Left ventricle myocardium superior (tissue), 1 donor: ENCODE results near the gene TUBA1C. TPM values are rescaled to one million over a fixed set of nuclear protein-coding genes. Genes with fewer than 3 reads are reported as not detected.
A peak's percentile ranks its signal among the peaks of the same experiment; 100 is the strongest.
"Not testable (repeated sequence)": the region's sequence is repeated elsewhere in the genome, so short reads cannot be mapped to it uniquely, and the experiment has no call there.

Experiments used
- ATAC-seq: fragments of 200-7000 bp; cut with Tn5 transposase; one replicate; pipeline ENCODE4 v1.9.1; 2020; ENCODE audit warnings: mild to moderate bottlenecking, moderate library complexity
- DNase-seq: peaks from one replicate; pipeline ENCODE4 v3.0.0-alpha.2; 2020
- intact Hi-C: fragments of 100-400 bp; cut with micrococcal nuclease; formaldehyde crosslinking; loops from one replicate; pipeline ENCODE4 v1.11.0; 2022
- total RNA-seq: library from RNA; stranded (reverse); fragmentation: NEBNext Ultra II Directional; extraction: Animal tissue kit (Norgen Biotek cat#: 25700); gene quantifications from one replicate; pipeline ENCODE4 v1.2.1, GENCODE V29; 2021
- donor health status: DM: no; HTN: yes; CAD: no; lungs with severe emphysema.

TUBA1C gene
- total RNA-seq, 1 donor from 2014 or later: 31.4 TPM

DNA sequence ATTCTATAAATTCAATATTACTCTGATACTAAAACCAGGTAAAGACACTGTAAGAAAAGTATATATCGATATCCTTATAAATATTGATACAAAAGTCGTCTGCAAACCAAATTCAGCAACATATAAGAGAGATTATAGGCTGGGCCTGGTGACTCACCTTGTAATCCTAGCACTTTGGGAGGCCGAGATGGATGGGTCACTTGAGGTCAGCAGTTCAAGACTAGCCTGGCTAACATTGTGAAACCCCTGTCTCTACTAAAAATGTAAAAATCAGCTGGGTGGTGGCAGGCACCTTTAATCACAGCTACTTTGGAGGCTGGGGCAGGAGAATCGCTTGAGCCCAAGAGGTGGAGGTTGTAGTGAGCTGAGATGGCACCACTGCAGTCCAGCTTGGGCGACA, 13.5 kb upstream of the TUBA1C start:
- DNase-seq (no peak), ATAC-seq (no peak)
- intact Hi-C loops: no loop called here

DNA sequence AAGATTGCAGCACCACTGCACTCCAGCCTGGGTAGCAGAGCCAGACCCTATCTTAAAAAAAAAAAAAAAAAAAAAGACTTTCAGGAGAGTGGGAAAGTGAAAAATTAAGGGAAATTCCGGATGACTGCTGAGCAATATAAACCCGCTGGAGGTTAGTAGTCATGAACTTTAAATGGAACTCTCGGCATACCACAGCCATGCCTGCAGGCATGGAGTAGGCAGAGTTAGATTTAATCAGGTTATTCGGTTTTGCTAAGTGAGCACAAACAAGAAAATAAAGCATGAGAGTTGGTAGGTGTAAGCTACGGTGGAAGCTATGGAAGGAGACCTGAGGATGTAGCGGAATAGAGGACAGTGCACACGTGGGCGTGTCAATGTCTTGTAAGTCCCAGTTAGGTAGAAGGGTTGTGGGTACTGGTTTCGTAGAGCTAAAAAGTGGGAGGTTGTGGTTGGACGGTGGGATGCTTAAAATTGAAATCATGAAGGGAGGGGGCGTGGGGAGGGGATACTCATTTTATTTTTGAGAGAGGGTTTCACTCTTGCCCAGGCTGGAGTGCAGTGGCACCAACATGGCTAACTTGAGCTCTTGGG, 11.8 kb upstream of the TUBA1C start:
- ATAC-seq: no peak
- no peak for DNase-seq
- intact Hi-C loops: no loop called here

DNA sequence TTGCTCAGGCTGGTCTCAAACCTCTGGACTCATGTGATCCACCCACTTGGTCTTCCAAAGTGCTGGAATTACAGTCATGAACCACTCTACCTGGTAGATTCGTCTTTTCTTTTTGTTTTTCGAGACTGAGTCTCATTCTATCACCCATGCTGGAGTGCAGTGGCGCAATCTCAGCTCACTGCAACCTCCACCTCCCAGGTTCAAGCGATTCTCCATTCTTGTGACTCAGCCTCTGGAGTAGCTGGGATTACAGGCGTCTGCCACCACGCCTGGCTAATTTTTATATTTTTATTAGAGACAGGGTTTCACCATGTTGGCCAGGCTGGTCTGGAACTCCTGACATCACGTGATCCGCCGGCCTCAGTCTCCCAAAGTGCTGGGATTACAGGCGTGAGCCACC, 9.4 kb upstream of the TUBA1C start:
- ATAC-seq, DNase-seq, intact Hi-C loops: not testable (repeated sequence)

DNA sequence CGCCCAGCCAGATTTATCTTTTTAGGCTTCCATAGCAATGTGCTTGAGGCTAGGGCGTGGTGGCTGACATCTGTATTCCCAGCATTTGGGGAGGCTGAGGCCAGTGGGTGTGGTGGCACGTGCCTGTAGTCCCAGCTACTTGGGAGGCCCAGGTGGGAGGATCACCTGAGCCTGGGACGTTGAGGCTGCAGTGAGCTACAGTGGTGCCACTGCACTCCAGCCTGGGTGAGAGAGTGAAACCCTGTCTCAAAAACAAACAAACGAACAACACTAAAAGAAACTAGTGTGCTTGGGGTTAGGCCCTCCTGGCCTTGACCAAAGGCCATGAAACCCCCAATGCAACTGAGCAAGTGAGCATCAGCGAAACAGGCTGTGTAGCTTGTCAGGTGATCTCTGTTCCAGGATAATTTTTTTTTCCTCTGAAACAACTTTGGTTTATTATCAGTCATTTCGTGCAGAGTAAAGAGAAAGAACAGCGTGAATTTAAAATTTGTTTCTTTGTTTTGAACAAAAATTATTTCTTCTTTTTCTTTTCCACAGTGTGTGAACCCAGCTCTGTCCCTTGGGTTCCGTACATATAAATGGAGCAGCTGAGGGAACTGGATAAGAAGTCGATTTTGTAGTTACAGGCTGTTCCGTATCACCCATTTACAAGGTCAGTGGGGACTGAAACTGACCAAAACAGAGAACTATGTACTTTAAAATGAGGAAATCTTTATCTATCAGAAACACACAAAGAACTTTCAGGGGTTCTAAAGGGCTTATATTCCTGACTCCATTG, 8.8 kb upstream of the TUBA1C start:
- ATAC-seq: peak; percentile 41
- intact Hi-C loops: no loop called here
- no peak for DNase-seq

DNA sequence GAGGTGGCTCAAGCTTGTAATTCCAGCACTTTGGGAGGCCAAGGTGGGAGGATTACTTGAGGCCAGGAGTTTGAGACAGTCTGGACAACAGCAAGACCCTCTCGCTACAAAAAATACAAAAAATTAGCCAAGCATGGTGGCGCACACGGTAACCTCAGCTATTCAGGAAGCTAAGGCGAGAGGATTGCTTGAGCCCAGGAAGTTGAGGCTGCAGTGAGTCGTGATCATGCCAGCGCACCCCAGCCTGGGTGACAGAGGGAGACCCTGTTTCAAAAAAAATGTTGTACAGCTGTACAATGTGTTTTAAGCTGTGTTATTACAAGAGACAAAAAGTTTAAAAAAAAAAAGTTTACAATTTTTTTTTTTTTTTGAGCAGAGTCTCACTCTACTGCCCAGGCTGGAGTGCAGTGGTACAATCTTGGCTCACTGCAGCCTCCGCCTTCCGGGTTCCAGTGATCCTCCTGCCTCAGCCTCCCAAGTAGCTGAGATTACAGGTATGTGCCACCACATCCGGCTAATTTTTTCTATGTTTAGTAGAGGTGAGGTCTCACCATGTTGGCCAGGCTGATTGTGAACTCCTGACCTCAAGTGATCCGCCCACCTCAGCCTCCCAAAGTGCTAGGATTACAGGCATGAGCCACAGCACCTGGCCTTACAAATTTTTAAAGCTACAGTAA, 7.2 kb upstream of the TUBA1C start:
- DNase-seq, ATAC-seq, intact Hi-C loops: not testable (repeated sequence)

DNA sequence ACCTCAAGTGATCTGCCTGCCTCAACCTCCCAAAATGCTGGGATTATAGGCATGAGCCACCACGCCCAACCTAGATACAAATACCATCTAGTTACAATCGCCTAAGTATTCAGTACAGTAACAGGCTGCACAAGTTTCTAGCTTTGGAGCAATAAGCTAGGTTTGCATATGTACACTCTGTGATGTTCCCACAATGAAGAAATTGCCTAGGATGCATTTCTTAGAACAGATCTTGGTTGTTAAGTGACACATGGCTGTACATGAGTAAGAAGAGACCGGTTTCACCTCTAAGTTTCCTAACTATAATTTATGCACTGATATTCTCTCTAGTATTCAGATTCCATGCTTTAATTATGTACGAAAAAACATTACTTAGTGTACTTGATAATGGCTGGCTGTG, 5.4 kb upstream of the TUBA1C start:
- intact Hi-C loops: no loop called here

DNA sequence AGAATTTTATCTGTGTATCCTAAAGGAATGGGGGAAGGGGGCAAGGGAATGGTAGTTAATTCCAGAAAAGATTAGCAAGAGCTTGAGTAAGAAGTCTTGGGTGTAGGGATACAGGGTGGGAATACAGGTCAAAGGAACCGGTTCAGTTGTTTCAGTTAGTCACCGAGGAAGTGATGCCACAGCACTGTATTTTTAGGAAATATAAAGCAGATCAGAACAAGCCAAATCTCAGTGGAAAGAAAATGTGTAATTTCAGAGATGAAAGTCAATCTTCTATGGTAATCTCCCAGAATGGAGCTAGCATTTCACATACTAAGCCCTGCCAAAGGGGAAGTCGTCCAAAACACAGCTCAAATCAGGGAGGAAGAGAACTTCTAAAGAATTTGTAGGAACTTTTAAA, 4.7 kb upstream of the TUBA1C start:
- ATAC-seq (no peak), DNase-seq (no peak)
- intact Hi-C loops: no loop called here

More for the DNA sequence above, 5.4 kb upstream of the TUBA1C start:
- DNase-seq: no peak
- no peak for ATAC-seq

DNA sequence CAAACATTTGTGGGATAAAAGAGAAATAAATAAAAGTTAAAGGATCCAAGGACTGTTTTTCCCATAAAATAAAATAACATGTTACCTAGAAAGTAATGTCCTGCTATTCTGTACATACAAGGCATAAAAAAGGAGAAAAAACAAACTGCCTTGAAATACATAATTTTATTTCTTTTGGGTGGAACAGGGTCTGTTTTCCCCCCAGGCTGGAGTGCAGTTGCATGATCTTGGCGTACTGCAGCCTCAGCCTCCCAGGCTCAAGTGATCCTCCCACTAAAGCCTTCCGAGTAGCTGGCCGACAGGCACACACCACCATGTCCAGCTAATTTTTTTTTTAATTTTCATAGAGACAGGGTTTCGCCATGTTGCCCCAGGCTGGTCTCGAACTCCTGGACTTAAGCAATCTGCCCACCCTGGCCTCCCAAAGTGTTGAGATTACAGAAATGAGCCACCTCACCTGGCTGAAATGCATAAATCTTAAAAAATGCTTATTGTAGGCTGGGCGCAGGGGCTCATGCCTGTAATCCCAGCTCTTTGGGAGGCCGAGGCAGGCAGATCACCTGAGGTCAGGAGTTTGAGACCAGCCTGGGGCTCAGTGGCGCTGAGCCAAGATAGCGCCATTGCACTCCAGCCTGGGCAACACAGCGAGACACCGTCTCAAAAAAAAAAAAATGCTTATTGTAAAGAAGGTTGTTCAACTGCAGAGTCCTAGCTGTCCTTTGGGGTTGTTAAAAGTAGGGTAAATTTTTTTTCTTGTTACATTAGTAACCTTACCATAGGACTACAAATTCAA, 4.1 kb upstream of the TUBA1C start:
- DNase-seq: no peak
- ATAC-seq: no peak
- intact Hi-C loops: no loop called here

DNA sequence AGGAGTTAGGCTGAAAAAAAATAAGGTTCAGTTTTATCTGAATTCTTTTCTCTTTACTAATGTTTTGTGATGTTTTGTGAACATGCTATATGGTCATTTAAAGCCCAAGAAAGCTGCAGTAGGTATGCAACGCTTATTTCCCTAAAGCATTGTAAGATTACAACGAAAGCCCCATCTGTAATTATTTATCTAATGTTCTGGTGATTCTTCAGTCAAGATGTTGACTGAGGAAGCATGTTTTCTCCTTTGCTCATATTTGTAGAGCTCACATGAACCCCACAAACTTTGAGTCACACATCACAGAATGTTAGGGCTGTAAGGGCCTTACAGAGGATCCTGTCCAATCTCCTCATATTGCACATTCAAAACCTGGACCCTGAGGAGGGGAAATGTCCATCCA, 3.2 kb upstream of the TUBA1C start:
- intact Hi-C loops: no loop called here
- ATAC-seq: no peak
- DNase-seq: no peak

DNA sequence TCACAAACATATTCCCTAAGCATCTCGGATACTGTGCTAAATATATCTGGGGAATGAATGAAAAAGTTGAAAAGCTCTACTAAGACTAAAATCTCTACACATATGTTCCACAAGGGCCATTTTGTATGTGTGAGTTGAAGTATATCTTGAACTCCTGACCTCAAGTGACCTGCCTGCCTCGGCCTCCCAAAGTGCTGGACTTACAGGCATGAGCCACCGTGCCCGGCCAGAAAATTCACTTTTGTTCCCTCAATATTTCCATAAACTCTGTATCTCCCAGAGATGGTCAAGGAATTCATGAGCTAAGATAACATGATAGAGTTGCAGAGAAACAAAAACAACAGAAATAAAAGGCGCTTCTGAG, 1.5 kb upstream of the TUBA1C start:
- DNase-seq (no peak), ATAC-seq (no peak)
- intact Hi-C loops: no loop called here

DNA sequence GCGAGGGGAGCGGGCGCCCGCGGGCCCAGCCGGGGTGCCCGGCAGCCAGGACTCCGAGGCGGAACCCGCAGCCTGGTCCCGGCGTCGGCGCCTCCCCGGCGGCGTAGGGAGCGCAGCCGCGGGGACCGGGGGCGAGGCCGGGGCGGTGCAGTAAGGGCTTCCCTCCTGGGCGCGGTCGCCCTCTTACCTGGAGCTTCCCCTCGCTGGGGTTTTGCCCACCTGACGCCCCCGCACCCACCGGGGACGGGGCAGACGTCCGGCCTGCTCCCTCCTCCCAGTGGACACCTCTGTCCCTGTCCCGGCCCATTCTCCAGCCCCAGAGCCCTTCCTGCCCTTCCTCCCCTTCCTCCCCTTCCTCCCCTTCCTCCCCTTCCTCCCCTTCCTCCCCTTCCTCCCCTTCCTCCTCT, 413 bp upstream of the TUBA1C start:
- DNase-seq (no peak), ATAC-seq (peak; percentile 59)
- intact Hi-C loops: no loop called here

DNA sequence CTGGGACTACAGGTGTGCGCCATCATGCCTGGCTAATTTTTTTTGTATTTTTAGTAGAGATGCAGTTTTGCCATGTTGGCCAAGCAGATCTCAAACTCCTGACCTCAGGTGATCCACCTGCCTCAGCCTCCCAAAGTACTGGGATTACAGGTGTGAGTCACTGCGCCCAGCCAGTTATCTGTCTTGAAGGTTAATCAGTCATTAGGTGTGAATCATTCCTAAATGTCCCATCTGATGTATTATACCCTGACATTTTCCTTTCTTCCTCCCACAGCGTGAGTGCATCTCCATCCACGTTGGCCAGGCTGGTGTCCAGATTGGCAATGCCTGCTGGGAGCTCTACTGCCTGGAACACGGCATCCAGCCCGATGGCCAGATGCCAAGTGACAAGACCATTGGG, 4.3 kb downstream of the TUBA1C start:
- intact Hi-C loops, DNase-seq: not testable (repeated sequence)

DNA sequence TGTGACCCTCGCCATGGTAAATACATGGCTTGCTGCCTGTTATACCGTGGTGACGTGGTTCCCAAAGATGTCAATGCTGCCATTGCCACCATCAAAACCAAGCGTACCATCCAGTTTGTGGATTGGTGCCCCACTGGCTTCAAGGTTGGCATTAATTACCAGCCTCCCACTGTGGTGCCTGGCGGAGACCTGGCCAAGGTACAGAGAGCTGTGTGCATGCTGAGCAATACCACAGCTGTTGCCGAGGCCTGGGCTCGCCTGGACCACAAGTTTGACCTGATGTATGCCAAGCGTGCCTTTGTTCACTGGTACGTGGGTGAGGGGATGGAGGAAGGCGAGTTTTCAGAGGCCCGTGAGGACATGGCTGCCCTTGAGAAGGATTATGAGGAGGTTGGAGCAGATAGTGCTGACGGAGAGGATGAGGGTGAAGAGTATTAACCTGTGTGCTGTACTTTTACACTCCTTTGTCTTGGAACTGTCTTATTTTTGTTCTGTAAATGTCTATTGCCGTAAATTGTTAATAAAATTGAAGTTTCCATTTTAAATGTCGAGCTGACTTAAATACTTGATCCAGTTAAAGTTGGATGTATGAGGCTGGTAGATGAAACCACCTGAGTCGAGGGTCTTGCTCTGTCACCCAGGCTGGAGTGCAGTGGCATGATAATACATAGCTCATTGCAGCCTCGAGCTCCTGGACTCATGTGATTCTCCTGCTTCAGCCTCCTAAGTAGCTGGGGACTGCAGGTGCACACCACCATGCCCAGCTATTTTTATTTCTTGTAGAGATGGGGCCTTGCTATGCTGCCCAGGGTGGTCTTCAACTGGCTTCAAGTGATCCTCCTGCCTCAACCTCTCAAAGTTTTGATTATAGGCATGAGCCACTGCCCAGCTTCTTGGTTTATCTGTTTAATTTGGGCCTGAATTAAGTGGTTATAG, 8.2 kb downstream of the TUBA1C start:
- intact Hi-C loops: no loop called here
- ATAC-seq (no peak), DNase-seq (no peak)

More for the DNA sequence above, 4.3 kb downstream of the TUBA1C start:
- not testable (repeated sequence) for ATAC-seq

DNA sequence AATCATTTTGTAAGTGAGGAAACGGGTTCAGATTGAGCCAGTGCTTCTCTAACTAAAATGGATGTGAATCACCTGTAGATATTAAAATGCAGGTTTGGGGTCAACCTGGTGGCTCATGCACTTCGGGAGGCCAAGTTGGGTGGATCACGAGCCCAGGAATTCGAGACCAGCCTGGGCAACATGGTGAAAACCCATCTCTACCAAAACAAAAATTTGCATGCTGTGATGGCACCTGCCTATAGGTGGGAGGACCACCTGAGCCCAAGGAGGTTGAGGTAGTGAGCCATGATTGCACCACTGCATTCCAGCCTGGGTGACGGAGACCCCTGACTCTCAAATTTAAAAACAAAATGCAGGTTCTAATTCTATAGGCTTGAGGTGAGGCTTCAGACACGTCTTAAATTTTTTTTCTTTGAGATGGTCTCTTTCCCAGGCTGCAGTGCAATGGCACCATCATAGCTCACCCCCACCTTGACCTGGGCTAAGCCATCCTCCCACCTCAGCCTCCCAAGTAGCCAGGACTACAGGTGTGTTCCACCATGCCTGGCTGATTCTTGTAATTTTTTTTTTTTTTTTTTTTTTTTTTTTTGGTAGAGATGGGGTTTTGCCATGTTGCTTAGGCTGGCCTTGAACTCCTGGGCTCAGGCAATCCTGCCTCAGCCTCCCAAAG, 9.0 kb downstream of the TUBA1C start:
- DNase-seq (no peak), ATAC-seq (no peak)
- intact Hi-C loops: no loop called here

DNA sequence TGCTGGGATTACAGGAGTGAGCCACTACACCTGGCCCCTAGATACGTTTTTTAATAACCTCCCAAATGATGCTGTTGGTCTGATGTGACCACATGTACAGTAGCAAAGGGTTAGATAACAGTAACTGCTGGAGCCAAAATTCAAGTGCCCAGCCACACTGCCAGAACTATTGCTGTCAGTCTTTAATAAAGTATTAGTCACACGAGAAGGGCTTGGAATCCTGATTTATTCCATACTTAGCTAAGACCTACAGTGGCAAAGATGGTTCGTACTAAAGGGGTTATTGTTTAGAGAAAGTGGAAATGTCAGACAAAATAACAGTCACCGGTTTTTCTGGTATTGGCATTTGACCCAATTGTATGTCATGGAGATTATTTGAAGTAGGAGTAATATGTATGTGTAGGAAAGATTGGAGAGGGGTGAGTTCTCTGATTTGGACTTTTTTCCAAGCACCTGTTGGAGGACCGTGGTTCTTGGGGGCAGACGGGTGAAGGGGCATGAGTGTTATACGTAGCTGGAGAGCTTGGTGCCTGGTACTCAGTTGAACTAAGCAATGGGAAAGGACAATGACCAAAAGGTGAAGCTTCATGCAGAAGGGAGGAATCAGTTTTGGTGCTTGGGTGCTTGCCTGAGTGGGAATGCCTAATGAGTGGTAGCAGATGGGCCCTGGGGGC, 9.7 kb downstream of the TUBA1C start:
- DNase-seq (no peak), ATAC-seq (peak; percentile 88)
- intact Hi-C loops: no loop called here

DNA sequence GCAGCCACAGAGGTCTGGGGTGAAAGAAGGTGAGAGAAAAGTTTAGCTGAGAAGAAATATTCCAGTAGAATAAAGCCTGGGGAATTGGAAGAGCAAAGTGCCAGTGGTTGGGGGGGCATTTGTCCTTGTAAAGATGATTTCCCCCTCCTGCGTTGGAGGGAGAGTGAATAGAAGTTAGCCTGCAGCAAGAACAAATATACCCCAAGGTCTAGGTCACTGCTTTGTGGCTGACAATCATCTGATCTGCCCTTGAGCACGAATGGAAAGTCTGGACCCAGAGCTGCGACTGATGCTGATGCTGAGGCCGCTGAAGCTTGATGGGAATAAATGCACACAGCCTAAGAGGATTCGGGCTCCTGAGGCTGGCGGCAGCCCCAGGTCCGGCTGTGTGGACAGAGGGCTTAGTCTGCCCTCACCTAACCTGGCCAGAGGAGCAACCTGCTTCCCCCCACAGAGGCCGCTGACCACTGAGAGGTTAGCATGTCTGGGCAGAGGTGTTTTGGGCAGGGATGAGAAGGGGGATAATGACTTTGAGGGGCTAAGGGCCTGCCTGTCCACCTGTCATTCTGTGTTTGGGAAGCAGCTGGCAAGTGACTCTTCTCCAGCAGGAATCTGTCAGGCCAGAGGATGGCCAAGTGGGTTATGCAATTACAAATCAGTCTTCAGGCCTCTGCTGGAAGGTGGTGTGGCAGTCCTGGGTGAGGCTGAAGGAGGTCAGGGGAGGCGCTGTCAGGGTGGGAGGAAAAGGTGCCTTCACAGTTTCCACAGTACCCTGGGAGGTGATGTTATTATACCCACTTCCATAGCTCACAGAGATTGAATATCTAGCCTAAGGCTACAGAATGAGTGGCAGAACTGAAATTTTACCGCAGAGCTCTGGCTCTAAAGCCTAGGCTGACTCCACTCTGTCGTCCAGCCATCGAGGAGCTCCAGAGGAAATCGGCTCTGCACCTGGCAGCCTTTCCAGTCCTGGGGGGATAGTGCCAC, 11.7 kb downstream of the TUBA1C start:
- DNase-seq: no peak
- intact Hi-C loops: no loop called here
- ATAC-seq: no peak
